Measurements from ENCODE around the gene PIK3R6.
"Not testable (repeated sequence)": the region's sequence is repeated elsewhere in the genome, so short reads cannot be mapped to it uniquely, and the experiment has no call there.

PIK3R6 gene

DNA sequence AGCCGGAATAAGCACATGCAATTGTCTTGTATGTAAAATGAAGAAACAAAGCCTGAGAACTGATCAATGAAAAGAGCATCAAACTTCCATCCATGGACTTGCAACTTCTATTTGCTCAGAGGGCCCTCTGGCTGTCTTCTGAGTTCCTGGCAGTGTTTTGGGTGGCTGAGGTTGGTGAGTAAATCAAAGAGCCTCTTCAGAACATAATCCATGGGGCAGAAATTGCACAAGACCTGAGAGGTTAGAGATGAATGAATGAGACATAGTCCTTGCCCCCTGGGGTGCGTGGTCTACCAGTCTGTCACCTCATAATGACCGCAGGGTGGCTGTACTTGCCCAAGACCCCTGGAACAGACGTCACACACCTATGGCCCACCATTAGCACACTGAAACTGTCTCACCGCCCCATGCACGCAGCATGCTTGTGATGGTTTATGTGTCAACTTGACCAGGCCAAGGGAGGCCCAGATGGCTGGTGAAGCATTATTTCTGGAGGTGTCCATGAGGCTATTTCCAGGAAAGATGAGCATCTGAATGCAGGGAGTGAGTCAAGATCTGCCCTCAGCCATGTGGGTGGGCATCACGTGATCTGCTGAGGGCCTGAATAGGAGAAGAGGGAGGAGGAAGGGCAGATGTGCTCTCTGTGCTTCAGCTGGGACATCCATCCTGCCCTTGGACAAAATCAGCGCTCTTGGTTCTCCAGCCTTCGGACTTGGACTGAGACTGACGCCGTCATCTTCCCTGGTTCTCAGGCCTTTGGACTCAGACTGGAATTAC lies 8.3 kb downstream of the PIK3R6 start:
- Histone ChIP-seq H3K4me1 (ENCODE audit: control insufficient read depth, insufficient read depth, low read length) (peaks cover 8% of the 10 kb centered on the region), H3K9ac (ENCODE audit: low read depth, low read length) (no peak overlapping the region), H3K27ac (ENCODE audit: low read depth, low read length) (no peak overlapping the region), H3K9me3 (ENCODE audit: control insufficient read depth, insufficient read depth, low read length) (no peaks in the 10 kb centered on the region), H3K36me3 (ENCODE audit: control insufficient read depth, insufficient read depth, low read length) (no peaks in the 10 kb centered on the region), H3K27me3 (ENCODE audit: control insufficient read depth, insufficient read depth, low read length) (no peaks in the 10 kb centered on the region), H3K4me3 (ENCODE audit: low read depth, low read length) (no peak overlapping the region)

DNA sequence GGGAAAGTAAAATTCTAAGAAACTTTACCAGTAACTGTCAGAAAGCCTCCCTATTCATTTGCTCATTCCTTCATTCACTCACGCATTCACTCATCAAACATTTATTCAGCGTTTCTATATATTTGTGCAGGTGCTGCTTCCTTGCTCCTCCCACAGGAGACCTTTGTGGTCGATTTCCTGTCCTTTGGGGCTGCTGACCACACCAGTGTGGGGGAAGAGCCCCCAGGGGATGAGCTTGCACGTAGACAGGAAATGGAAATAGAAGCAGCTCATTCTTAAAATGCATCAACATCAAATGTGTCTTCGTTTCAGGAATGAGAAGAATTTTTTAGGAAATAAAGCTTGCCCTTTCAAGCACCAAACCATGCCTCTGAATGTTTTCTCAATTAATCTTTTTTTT lies 9.6 kb downstream of the PIK3R6 start:
- H3K27me3 ChIP-seq (ENCODE audit: control insufficient read depth, insufficient read depth, low read length) = no peaks in the 10 kb centered on the region
- H3K4me1 ChIP-seq (ENCODE audit: control insufficient read depth, insufficient read depth, low read length) = peaks cover 8% of the 10 kb centered on the region
- no peak overlapping the region for H3K27ac ChIP-seq (ENCODE audit: low read depth, low read length)
- H3K4me3 ChIP-seq (ENCODE audit: low read depth, low read length) = no peak overlapping the region
- H3K36me3 ChIP-seq (ENCODE audit: control insufficient read depth, insufficient read depth, low read length) = no peaks in the 10 kb centered on the region
- no peaks in the 10 kb centered on the region for H3K9me3 ChIP-seq (ENCODE audit: control insufficient read depth, insufficient read depth, low read length)
- no peak overlapping the region for H3K9ac ChIP-seq (ENCODE audit: low read depth, low read length)

DNA sequence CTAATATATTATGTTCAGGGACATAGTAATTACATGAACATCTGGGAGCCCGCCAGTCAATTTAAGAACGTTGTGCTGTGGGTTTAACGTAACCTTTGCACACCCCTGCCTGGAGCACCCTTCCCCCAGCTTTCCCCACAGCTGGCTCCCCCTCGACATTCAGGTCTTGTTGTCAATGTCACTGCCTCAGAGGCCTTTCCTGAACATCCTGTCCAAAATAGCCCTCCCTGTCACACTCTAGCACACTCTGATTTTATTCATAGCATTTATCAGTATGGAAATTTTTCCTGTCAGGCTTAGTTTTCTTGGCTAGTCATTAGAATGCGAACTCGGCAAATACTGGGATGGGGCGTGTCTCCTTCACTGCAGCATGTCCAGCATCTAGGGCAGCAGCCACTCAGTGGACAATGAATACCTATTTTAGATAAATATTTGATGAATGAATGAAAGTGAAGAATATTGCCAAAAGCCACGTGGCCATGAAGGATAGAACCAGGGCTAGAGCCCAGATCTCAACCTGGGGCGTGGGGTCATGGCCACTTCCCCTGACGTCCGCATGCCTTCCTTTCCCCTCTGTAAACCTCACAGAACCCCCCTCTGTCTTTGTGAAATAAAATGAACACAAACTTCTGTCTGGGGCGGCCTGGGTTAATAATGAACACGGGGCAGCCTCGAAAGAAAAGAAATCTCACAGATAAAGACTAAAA lies 10.5 kb downstream of the PIK3R6 start:
- Histone ChIP-seq H3K4me3 (ENCODE audit: low read depth, low read length) (no peak overlapping the region), H3K4me1 (ENCODE audit: control insufficient read depth, insufficient read depth, low read length) (peaks cover 8% of the 10 kb centered on the region), H3K27me3 (ENCODE audit: control insufficient read depth, insufficient read depth, low read length) (no peaks in the 10 kb centered on the region), H3K9me3 (ENCODE audit: control insufficient read depth, insufficient read depth, low read length) (no peaks in the 10 kb centered on the region), H3K27ac (ENCODE audit: low read depth, low read length) (no peak overlapping the region), H3K36me3 (ENCODE audit: control insufficient read depth, insufficient read depth, low read length) (no peaks in the 10 kb centered on the region), H3K9ac (ENCODE audit: low read depth, low read length) (no peak overlapping the region)

DNA sequence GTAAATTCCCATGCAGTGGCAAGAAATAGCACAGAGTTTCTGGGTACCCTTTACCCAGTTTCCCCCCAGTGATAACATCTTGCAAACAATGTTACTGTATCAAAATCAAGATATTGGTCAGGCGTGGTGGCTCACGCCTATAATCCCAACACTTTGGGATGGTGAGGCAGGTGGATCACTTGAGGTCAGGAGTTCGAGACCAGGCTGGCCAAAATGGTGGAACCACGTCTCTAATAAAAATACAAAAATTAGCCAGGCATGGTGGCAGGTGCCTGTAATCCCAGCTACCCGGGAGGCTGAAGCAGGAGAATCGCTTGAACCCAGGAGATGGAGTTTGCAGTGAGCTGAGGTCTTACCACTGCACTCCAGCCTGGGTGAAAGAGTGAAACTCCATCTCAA lies 11.3 kb downstream of the PIK3R6 start:
- H3K4me1 ChIP-seq (ENCODE audit: control insufficient read depth, insufficient read depth, low read length); H3K36me3 ChIP-seq (ENCODE audit: control insufficient read depth, insufficient read depth, low read length); H3K9me3 ChIP-seq (ENCODE audit: control insufficient read depth, insufficient read depth, low read length); H3K27me3 ChIP-seq (ENCODE audit: control insufficient read depth, insufficient read depth, low read length); H3K9ac ChIP-seq (ENCODE audit: low read depth, low read length); H3K4me3 ChIP-seq (ENCODE audit: low read depth, low read length); H3K27ac ChIP-seq (ENCODE audit: low read depth, low read length): not testable (repeated sequence)

DNA sequence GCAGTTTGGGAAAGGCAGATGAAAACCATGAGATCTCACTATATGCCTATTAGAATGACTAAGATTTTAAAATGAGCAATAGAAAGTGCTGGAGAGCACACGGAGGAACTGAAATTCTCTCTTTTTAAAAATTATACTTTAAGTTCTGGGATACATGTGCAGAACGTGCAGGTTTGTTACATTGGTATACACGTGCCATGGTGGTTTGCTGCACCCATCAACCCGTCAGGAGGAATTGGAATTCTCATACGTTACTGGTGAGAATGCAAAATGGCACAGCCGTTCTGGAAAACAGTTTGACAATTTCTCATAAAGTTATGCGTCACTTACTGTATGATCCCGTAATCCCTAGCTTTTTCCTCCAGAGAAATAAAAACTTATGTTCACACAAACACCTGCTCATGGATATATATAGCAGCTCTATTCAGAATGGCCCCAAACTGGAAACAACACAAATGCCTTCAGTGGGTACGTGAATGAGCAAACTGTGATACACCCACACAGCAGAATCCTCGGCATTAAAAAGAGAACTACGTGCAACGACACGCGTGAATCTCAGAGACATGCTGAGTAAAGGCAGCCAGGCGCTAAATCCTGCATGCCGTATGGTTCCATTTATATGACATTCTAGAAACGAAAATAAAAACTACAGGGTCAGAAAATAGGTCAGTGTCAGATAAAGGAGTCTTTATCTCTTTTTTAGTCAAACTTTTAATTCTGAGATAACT lies 11.8 kb downstream of the PIK3R6 start:
- Histone ChIP-seq H3K9ac (ENCODE audit: low read depth, low read length) (no peak overlapping the region), H3K36me3 (ENCODE audit: control insufficient read depth, insufficient read depth, low read length) (no peaks in the 10 kb centered on the region), H3K9me3 (ENCODE audit: control insufficient read depth, insufficient read depth, low read length) (no peaks in the 10 kb centered on the region), H3K4me3 (ENCODE audit: low read depth, low read length) (no peak overlapping the region), H3K27me3 (ENCODE audit: control insufficient read depth, insufficient read depth, low read length) (no peaks in the 10 kb centered on the region), H3K27ac (ENCODE audit: low read depth, low read length) (no peak overlapping the region), H3K4me1 (ENCODE audit: control insufficient read depth, insufficient read depth, low read length) (peaks cover 8% of the 10 kb centered on the region)

DNA sequence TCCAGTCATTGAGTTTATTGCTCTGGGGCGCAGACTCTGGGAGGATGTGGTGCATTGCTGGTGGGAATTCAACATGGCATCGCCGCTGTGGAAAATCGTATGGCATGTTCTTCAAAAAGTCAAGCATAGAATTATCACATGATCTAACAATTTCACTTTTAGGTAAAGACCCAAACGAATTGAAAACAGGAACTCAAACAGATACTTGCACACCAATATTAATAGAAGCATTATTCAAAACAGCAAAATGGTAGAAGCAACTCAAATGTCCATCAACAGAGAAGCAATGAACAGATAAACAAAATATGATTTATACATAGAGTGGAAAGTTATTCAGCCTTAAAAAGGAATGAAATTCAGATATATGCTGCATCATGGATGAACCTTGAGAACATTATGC lies 15.9 kb downstream of the PIK3R6 start:
- Histone ChIP-seq H3K4me3 (ENCODE audit: low read depth, low read length) (no peak overlapping the region), H3K4me1 (ENCODE audit: control insufficient read depth, insufficient read depth, low read length) (peaks cover 2% of the 10 kb centered on the region), H3K9me3 (ENCODE audit: control insufficient read depth, insufficient read depth, low read length) (no peaks in the 10 kb centered on the region), H3K27me3 (ENCODE audit: control insufficient read depth, insufficient read depth, low read length) (no peaks in the 10 kb centered on the region), H3K9ac (ENCODE audit: low read depth, low read length) (no peak overlapping the region), H3K27ac (ENCODE audit: low read depth, low read length) (no peak overlapping the region), H3K36me3 (ENCODE audit: control insufficient read depth, insufficient read depth, low read length) (no peaks in the 10 kb centered on the region)

DNA sequence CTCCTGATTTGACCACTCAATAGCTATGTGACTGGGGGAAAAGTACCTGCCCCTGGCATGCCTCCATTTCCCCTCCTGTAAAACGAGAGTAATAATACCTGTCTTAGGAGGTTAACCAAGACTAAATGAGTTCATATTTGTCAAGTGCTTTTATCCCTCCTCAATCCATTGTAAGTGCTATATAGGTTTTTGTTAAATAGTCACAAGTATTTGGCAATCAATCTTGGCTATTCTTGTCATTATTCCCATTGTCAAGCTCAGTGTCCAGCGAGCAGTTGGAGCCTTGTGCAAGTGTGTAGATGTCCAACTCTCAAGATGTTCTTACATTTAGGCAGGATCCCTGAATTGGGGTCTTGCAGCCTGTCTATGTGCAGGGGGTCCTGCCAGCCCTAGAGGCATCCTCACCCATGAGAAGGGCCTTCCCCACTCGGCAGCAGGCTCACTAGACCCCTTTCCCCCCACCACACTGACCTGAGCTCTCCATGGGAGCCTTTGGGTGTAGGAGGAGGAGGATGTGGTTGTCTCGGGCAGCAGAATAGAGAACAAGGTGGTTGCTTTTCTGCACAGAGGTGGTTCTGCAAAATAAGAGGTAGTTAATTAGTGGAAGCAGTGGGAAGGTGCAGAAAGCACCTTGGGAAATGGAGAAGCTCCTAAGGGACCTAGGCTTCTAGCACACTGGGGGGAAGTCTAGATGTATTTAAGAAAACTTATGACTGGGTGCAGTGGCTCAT lies 18.0 kb downstream of the PIK3R6 start:
- Histone ChIP-seq H3K9ac (ENCODE audit: low read depth, low read length) (no peak overlapping the region), H3K27me3 (ENCODE audit: control insufficient read depth, insufficient read depth, low read length) (no peaks in the 10 kb centered on the region), H3K36me3 (ENCODE audit: control insufficient read depth, insufficient read depth, low read length) (no peaks in the 10 kb centered on the region), H3K9me3 (ENCODE audit: control insufficient read depth, insufficient read depth, low read length) (no peaks in the 10 kb centered on the region), H3K4me3 (ENCODE audit: low read depth, low read length) (no peak overlapping the region), H3K27ac (ENCODE audit: low read depth, low read length) (no peak overlapping the region), H3K4me1 (ENCODE audit: control insufficient read depth, insufficient read depth, low read length) (no peaks in the 10 kb centered on the region; the same call in 1 of the 2 replicates)

DNA sequence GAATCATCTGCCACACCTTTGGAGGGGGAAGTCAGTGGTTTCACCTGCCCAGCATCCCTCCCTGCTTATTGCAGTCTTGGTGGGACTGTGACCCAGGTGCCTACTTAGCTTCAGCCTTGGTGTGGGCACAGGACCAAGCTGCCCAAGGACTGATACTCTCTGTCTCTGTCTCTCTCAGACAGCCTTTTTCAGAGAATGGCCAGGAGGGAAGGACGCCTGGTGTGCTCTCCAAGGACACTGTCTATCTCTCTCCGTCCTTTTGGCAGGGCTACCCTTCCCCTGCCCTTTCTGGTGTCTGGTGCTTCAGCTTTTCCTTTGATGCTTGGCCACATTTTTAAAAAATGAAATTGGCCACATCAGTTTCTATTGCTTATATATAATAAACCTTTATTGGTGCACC lies 19.6 kb downstream of the PIK3R6 start:
- Histone ChIP-seq H3K9ac (ENCODE audit: low read depth, low read length) (no peak overlapping the region), H3K36me3 (ENCODE audit: control insufficient read depth, insufficient read depth, low read length) (no peaks in the 10 kb centered on the region), H3K27ac (ENCODE audit: low read depth, low read length) (no peak overlapping the region), H3K4me1 (ENCODE audit: control insufficient read depth, insufficient read depth, low read length) (no peaks in the 10 kb centered on the region; the same call in 1 of the 2 replicates), H3K9me3 (ENCODE audit: control insufficient read depth, insufficient read depth, low read length) (no peaks in the 10 kb centered on the region), H3K4me3 (ENCODE audit: low read depth, low read length) (no peak overlapping the region), H3K27me3 (ENCODE audit: control insufficient read depth, insufficient read depth, low read length) (no peaks in the 10 kb centered on the region)

DNA sequence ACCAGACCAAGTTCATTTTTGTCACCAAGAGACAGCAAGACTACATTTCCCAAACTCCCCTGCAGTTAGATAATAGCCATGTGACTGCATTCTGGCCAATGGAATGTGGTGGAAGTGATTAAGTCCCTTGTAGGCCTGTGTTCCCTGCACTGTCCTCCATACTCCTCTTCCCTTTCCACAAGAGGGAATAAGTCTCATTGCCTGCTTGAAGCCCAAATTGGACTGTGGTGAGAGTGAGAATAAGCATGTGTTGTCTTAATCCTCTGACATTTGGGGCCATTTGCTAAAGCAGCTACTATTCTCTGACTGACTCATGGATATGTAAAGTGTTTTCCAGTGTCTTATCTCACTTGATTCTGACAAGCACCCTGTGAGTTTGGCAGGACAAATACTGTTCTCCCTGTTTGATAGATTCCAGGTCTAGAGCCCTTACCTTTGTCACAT lies 20.7 kb downstream of the PIK3R6 start:
- no peaks in the 10 kb centered on the region; the same call in 1 of the 2 replicates for H3K4me1 ChIP-seq (ENCODE audit: control insufficient read depth, insufficient read depth, low read length)
- no peaks in the 10 kb centered on the region for H3K27me3 ChIP-seq (ENCODE audit: control insufficient read depth, insufficient read depth, low read length)
- H3K36me3 ChIP-seq (ENCODE audit: control insufficient read depth, insufficient read depth, low read length) = no peaks in the 10 kb centered on the region
- H3K27ac ChIP-seq (ENCODE audit: low read depth, low read length) = no peak overlapping the region
- H3K4me3 ChIP-seq (ENCODE audit: low read depth, low read length) = no peak overlapping the region
- no peaks in the 10 kb centered on the region for H3K9me3 ChIP-seq (ENCODE audit: control insufficient read depth, insufficient read depth, low read length)
- no peak overlapping the region for H3K9ac ChIP-seq (ENCODE audit: low read depth, low read length)

DNA sequence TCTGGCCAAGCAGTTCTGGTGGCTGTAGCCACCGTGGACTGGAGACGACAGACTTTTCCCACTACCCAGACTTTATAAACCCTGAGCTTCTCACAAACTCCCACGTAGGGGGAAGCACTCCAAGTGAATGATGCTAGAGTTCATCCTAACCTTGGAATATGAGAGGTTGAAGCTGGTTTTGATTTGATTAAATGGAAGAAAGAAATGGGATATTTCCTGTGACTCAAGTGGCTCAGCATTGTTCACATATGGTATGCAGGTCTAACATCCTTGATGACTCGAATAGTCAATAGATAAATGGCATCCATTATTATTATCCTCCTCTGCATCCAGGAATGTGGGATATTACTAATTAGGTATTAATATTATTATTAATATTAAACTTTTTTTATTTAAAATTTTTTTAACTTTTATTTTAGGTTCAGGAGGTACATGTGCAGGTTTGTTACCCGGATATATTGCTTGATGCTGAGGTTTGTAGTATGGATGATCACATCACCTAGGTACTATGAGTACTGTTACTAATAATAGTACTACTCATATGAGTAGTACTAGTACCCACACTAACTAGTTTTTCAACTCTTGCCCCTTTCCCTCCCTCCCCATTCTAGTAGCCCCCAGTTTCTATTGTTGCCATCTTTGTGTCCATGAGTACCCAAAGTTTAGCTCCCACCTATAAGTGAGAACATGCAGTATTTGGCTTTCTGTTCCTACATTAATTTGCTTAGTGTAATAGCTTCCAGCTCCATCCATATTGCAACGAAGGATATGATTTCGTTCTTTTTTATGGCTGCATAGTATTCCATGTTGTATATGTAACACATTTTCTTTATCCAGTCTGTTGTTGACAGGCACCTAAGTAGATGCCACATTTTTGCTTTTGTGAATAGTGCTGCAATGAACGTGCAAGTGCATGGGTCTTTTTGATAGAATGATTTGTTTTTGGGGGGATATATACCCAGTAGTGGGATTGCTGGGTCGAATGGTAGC lies 22.9 kb downstream of the PIK3R6 start:
- H3K9ac ChIP-seq (ENCODE audit: low read depth, low read length) = no peak overlapping the region
- no peak overlapping the region for H3K27ac ChIP-seq (ENCODE audit: low read depth, low read length)
- no peaks in the 10 kb centered on the region for H3K36me3 ChIP-seq (ENCODE audit: control insufficient read depth, insufficient read depth, low read length)
- H3K9me3 ChIP-seq (ENCODE audit: control insufficient read depth, insufficient read depth, low read length) = no peaks in the 10 kb centered on the region
- H3K27me3 ChIP-seq (ENCODE audit: control insufficient read depth, insufficient read depth, low read length) = no peaks in the 10 kb centered on the region
- H3K4me3 ChIP-seq (ENCODE audit: low read depth, low read length) = no peak overlapping the region
- H3K4me1 ChIP-seq (ENCODE audit: control insufficient read depth, insufficient read depth, low read length) = no peaks in the 10 kb centered on the region; the same call in 1 of the 2 replicates

All from HUES48 (cell line).